Hematopoietic multipotent progenitor cell treated with erythropoietin and hydrocortisone succinate and interleukin-3 and kit ligand, for 15 days (in vitro differentiated cells): ENCODE data around the gene TNS4.

ENCODE experiments used
- DNase-seq: peaks from one replicate; pipeline ENCODE4 v3.0.0-alpha.2; 2015; ENCODE audit warnings: low spot score

The TNS4 gene

GRCh38 chr17:40517981-40518380 is 16.6 kb upstream of the TNS4 start:
- DNase-seq = no peak

DNA sequence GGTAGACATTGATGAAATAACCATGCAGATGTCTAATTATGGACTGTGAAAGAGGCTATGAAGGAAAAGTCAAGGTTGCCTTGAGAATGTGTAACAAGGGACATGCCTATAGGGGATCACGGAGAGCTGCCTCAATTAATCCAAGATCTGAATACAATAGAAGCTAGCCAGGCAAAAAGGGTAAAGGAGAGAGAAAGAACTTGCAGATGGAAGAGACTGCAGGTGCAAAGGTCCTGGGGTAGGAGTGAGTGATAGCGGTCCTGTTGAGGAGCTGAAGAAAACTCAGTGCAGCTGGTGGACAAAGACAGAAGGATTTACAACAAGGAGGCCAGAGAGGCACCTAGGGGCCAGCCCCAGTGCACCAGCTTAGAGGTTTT is 15.9 kb upstream of the TNS4 start:
- DNase-seq = no peak

GRCh38 chr17:40516581-40517285 is 15.3 kb upstream of the TNS4 start:
- no peak for DNase-seq

- DNase-seq = no peak
These were observed 14.1 kb upstream of the TNS4 start for GRCh38 chr17:40515491-40516041.

- DNase-seq = no peak
These were observed 13.6 kb upstream of the TNS4 start for GRCh38 chr17:40515011-40515410.

DNA sequence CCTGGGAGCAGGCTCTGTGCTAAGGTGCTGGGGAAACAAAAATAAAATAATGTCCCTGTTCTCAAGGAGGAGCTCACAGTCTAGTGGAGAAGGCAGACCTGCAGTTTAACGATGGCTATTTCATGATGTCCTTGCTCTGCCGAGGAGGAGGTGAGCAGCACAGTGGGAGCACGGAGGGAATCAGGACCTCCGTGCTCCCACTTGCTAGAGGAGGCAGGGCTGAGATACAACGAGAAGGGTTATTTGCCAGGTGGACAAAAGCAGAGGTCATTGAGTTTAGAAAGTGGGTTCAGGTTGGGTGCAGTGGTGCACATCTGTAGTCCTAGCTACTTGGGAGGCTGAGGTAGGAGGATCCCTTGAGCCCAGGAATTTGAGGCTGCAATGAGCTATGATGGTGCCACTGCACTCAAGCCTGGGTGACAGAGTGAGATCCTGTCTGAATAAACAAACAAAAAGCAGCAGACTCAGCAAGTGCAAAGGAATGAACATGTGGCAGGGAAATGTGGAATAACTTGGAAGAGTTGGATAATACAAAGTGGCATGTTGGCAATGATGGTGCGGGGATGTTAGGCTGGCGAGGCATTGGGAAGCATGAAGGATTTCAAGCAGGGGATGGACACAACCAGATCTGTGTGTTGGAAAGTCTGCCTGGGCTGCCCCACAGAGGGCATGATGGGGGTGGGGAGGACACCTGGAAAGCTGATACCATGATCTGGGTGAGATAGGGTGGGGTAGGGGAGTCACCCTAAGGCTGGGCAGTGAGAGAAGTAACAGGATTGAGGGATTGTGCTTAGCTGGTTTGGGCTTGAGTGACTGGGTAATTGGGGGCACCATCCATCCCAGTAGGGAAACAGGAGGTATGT is 12.8 kb upstream of the TNS4 start:
- no peak for DNase-seq

DNA sequence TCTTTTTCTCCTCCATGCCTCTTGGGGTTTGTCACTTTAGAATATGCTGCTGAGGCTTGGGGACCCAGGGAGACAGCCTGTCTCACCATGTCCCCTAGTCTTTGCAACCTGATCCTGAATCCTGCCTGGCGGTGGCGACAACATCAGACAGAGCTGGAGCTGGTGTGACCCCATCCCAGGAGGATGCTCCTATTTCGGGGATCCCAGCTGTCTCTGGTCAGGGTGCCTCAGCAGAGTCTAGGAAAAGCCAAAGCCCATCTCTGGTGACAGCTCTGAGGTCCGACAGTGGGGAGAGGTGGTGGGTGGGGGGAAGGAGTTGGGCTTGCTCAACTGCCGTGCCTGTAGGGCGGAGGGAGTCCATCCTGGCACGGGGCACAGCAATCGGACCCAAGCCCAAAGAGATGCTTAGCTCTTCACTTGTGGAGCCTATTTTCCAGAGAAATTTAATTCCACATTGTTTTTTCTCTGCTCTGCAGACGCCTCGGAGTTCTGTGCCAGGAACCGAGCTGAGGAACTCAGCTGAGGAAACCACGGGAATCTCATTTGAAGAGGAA is 10.3 kb upstream of the TNS4 start:
- DNase-seq = no peak

- DNase-seq = no peak
These were observed 9.7 kb upstream of the TNS4 start for GRCh38 chr17:40511136-40511535.

DNA sequence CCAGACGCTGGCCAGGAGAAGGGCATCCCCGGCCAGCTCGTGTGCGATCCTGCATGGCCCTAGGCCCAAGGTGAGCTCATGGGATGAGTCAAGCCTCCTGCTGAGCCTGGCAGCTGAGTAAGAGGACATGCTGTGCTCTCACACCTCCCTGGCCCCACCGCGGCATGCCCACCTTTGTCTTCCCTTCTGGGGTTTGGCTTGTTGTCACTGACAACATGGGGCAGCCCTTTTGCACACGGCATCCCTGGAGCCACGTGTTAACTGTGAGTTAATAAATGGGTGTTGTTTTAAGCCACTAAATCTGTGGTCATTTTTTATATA is 8.9 kb upstream of the TNS4 start:
- no peak for DNase-seq

DNA sequence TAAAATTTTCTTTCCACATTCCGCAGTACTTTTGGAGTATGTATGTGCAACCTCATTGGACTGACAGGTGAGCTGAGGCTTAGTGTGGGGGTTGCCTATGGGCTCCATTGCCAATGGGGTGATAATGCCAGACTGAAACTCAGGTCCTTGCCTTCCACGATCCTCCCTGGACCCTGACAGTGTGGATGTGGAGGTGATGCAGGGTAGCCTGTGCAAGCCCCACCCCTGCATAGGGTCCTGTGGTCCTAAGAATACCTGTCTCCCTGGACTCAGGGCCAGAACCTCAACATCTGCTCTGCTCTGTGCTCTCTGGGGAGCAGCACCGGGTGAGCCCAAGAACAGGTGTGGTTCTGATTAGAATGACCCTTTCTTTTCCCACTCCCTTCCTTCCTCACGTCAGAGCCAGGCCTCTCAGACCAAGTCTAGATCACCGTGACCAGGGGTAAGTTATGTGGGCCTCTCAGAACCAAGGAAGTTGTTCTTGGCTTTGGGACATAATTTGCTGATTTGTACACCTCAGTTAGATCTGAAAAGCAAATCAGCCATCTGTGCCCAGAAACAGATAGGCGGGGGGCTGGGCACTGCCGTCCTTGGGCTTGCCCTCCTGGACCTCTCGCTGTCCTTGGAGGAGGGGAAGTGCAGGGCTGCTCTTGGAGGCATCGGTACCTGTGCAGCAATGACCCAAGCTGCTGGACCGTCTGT is 8.4 kb upstream of the TNS4 start:
- no peak for DNase-seq

- no peak for DNase-seq
These were observed 5.4 kb upstream of the TNS4 start for GRCh38 chr17:40506786-40507185.

DNA sequence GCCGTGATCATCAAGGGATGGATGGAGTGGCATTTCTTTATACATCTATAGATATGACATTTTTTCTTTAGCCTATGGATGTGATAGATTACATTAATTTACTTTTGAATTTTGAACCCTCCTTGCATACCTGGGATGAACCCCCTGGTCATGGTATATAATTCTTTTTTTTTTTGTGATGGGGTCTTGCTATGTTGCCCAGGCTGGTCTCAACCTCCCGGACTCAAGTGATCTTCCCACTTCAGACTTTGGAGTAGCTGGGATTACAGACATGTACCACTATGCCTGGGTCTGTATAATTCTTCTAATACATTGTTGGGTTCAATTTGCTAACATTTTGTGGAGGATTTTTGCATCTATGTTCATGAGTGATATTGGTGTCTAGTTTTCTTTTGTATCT is 1.7 kb upstream of the TNS4 start:
- no peak for DNase-seq

DNA sequence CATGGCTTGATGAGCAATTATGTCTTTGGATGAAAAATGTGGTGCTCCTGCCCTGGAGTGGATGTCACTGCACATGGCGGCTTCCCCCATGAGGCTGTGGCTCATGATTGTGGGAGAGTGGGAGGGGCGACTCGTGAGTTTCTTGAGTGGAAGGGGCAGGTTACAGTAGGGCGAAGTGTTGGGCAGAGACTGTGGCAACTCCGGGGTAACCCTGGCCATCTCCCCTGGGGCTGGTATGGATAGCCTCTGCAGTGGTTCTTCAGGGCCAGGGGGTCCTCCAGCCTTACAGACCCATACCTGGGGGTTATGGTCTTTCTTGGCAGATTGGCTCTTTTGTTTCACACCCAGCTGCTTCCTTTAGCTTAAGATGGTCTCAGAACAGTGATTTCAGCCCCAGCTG is 1.3 kb upstream of the TNS4 start:
- no peak for DNase-seq

GRCh38 chr17:40500709-40501108 is 714 bp downstream of the TNS4 start:
- DNase-seq = no peak

DNA sequence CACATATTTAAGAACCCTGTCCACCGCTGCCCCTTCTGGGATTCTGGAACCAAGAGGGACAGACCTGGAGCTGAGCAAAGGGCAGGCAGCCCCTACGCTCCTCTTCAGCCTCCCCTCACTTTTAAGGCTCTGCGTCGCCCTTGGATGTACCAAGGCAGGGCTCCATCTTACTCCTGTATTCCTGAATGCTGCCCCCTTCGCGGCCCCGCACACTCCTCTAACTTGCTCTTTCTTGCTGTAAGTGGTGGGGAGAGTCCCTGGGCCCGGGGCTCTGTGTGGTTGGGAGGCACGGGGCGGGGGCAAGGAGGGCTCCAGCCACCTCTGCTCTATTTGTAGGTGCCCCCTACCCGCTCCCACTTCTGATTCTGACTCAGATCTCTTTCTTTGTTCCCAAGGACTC is 1.2 kb downstream of the TNS4 start:
- no peak for DNase-seq

DNA sequence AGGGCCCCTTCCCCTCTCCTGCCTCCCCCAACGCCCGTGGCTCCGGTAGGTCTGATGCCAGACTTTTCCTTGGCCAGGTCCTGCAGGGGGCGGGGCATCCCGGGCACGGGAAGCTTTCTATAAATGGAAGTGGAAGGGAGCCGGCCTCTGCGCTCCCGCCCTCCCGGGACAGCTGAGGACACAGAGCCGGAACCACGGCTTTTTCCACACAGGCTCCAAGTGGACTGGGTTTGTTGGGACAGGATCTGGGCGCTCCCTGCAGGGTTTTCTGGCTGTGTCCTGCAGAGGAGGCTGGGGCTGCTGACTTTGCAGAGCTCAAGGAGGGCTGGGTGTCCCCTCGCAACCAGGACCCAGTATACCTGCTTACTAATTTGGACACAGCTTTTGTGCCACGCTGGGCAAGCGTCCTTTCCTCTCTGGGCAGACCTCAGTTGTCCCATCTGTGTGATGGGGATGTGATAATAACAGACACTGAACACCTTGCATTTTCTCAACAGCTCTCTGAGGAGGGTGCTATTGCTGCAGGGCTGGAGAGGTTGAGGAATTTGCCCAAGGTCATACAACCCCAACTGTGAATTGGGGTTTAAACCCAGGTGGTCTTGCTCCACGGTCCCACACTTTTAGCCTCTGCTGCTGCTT is 1.8 kb downstream of the TNS4 start:
- no peak for DNase-seq

GRCh38 chr17:40498281-40499084 is 2.9 kb downstream of the TNS4 start:
- DNase-seq = no peak

- DNase-seq = no peak
These were observed 3.7 kb downstream of the TNS4 start for GRCh38 chr17:40497695-40498094.

GRCh38 chr17:40496634-40497420 is 4.6 kb downstream of the TNS4 start:
- DNase-seq = no peak

- DNase-seq = no peak
These were observed 5.3 kb downstream of the TNS4 start for GRCh38 chr17:40496170-40496569.
